ENCODE data around the gene EPN2. TPM values are rescaled to one million over a fixed set of nuclear protein-coding genes. Genes with fewer than 3 reads are reported as not detected.

The EPN2 gene
- polyA plus RNA-seq, 1 of the 3 experiments (the other 2 are of a cell fraction): 38.9 TPM

DNA sequence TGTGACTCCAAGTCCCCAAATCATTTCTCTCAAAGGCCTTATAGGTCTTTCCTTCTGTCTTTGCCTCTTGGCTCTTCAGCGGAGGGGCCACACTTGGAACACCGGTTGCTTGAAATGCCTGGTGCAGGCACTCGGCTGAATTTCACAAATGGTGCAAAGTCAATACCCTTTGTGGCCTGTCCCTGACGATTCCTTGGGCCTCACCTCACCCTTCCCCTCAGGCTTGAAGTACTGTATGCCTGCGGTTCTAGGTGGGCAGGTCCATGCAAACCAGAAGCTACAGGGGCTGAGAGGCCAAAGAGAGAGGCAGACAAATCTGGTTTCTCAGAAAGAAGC is 129.4 kb downstream of the EPN2 start:
- Histone ChIP-seq H3K36me3 (replicated peaks in 1 of 2; ENCODE audit: control insufficient read depth in 1 of 2, insufficient read depth in 2 of 2, low read length in 1 of 2) (no peaks in the 10 kb centered on the region), H3K79me2 (ENCODE audit: insufficient read depth) (peaks cover 5% of the 10 kb centered on the region), H4K20me1 (ENCODE audit: insufficient read depth) (no peaks in the 10 kb centered on the region), H3K9me2 (no peaks in the 10 kb centered on the region), H3K27me3 (ENCODE audit: insufficient read depth) (no peaks in the 10 kb centered on the region), H2AFZ (ENCODE audit: low read depth) (no peak overlapping the region), H3K9me3 (no peaks in the 10 kb centered on the region), H3K9ac (no peak overlapping the region), H3K4me1 (ENCODE audit: control insufficient read depth in 1 of 2, insufficient read depth in 2 of 2, low read depth in 1 of 2, low read length in 1 of 2) (peaks cover 10 to 27% of the 10 kb centered on the region in 2 experiments; a peak in 2 of 4 replicates), H3K27ac (ENCODE audit: low read depth in 2 of 2, low read length in 1 of 2) (no peak overlapping the region), H3K4me3 (ENCODE audit: low read depth in 2 of 2, low read length in 1 of 2) (no peak overlapping the region), H3K4me2 (no peak overlapping the region), H3F3A (replicated peaks; ENCODE audit: insufficient read depth) (no peaks in the 10 kb centered on the region)
- DNase-seq: no peak
- no peak for TF ChIP-seq PBX3 (IDR thresholded peaks at IDR 0.05)
- WGBS (ENCODE audit: low lambda C conversion rate): 87% methylated on average over 4 of the region's 5 CpGs
- CTCF ChIA-PET: interaction anchor here (5.5 to 12.0 kb wide), 2 partner anchors 45 to 80 kb away, joined by 79 to 305 read pairs; partner anchors contain the start of gene RNF112
- POLR2A ChIA-PET: interaction anchor here (3.0 kb wide), 1 partner anchor 11 kb away, joined by 24 read pairs; the partner anchor contains the start of gene MAPK7

DNA sequence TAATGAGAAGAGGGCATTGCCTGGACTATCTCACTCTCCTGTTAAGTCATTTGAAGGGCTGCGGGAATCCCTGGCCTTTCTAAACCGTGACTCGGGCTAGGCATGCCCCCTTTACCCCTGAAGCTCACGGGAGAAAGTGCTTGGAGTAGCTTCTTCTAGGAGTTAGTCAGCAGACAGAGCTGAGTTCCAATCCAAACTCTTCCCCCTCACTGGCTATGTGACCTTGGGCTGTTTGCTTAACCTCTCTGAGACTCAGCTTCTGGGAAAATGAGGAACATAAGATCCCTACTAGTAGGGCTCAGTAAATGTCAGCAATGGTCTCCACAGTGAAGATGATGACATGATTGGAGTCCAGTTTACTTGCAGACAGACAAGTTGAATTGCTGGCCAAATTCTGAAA is 131.1 kb downstream of the EPN2 start:
- ChIA-PET CTCF (interaction anchor here (0.8 to 1.5 kb wide), 2 partner anchors 79 to 398 kb away, joined by 4 to 6 read pairs; no protein-coding TSS in a partner anchor), POLR2A (interaction anchor here (1.7 kb wide), 1 partner anchor 10 kb away, joined by 4 read pairs; the partner anchor contains the start of gene MAPK7)
- H2AFZ ChIP-seq (ENCODE audit: low read depth): no peak overlapping the region
- no peak overlapping the region for H3K9ac ChIP-seq
- H3K36me3 ChIP-seq (replicated peaks in 1 of 2; ENCODE audit: control insufficient read depth in 1 of 2, insufficient read depth in 2 of 2, low read length in 1 of 2): no peaks in the 10 kb centered on the region
- H3K4me3 ChIP-seq (ENCODE audit: low read depth in 2 of 2, low read length in 1 of 2): no peak overlapping the region
- H3K4me2 ChIP-seq: no peak overlapping the region
- H3F3A ChIP-seq (replicated peaks; ENCODE audit: insufficient read depth): no peaks in the 10 kb centered on the region
- peaks cover 6 to 18% of the 10 kb centered on the region in 2 experiments; a peak in 2 of 4 replicates for H3K4me1 ChIP-seq (ENCODE audit: control insufficient read depth in 1 of 2, insufficient read depth in 2 of 2, low read depth in 1 of 2, low read length in 1 of 2)
- H4K20me1 ChIP-seq (ENCODE audit: insufficient read depth): no peaks in the 10 kb centered on the region
- WGBS (ENCODE audit: low lambda C conversion rate): 93% methylated on average over 4 of the region's 4 CpGs
- no peaks in the 10 kb centered on the region for H3K9me3 ChIP-seq
- no peak for DNase-seq
- H3K79me2 ChIP-seq (ENCODE audit: insufficient read depth): no peaks in the 10 kb centered on the region
- no peaks in the 10 kb centered on the region for H3K9me2 ChIP-seq
- no peak for TF ChIP-seq NFIC (IDR thresholded peaks at IDR 0.05; ENCODE audit: borderline replicate concordance)
- TF ChIP-seq, protein P1, sequence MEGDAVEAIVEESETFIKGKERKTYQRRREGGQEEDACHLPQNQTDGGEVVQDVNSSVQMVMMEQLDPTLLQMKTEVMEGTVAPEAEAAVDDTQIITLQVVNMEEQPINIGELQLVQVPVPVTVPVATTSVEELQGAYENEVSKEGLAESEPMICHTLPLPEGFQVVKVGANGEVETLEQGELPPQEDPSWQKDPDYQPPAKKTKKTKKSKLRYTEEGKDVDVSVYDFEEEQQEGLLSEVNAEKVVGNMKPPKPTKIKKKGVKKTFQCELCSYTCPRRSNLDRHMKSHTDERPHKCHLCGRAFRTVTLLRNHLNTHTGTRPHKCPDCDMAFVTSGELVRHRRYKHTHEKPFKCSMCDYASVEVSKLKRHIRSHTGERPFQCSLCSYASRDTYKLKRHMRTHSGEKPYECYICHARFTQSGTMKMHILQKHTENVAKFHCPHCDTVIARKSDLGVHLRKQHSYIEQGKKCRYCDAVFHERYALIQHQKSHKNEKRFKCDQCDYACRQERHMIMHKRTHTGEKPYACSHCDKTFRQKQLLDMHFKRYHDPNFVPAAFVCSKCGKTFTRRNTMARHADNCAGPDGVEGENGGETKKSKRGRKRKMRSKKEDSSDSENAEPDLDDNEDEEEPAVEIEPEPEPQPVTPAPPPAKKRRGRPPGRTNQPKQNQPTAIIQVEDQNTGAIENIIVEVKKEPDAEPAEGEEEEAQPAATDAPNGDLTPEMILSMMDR (IDR thresholded peaks at IDR 0.05): no peak
- no peak for TF ChIP-seq MAX (IDR thresholded peaks at IDR 0.05; ENCODE audit: low read depth)
- no peaks in the 10 kb centered on the region for H3K27me3 ChIP-seq (ENCODE audit: insufficient read depth)
- no peak overlapping the region for H3K27ac ChIP-seq (ENCODE audit: low read depth in 2 of 2, low read length in 1 of 2)

DNA sequence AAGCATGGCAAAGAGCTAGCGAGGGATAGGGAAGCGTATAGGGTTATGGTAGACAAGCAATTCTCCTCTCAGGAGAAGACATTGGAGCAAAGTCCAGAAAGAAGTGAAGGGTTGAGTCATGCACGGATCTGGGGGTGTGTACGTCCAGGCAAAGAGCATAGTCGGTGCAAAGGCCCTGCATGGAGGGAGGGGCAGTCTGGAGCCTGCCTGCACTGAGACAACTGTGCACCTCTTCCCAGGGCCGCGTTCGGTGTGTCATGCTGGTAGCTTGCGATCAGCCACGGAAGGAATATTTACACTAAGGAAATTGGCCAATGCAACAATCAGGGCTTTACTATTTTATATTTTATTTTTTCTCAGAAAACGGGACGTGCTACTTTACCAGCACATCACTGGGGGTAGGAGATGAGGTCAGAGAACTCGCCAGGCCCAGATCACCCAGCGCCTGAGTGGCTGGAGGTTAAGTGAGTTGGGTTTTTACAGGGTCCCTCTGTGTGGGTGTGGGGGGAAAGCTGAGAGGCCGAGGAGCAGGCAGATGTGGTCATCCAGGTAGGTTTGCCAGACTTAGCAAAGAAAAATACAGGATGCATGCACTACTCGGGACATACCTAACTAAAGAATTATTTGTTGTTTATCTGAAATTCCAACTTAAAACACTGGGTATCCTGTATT is 132.1 kb downstream of the EPN2 start:
- Histone ChIP-seq H3K4me2 (no peak overlapping the region), H3K27ac (ENCODE audit: low read depth in 2 of 2, low read length in 1 of 2) (no peak overlapping the region), H3K79me2 (ENCODE audit: insufficient read depth) (no peaks in the 10 kb centered on the region), H3K36me3 (replicated peaks in 1 of 2; ENCODE audit: control insufficient read depth in 1 of 2, insufficient read depth in 2 of 2, low read length in 1 of 2) (no peaks in the 10 kb centered on the region), H3K9me2 (no peaks in the 10 kb centered on the region), H3K9me3 (no peaks in the 10 kb centered on the region), H4K20me1 (ENCODE audit: insufficient read depth) (no peaks in the 10 kb centered on the region), H3K4me1 (ENCODE audit: control insufficient read depth in 1 of 2, insufficient read depth in 2 of 2, low read depth in 1 of 2, low read length in 1 of 2) (peaks cover 5 to 13% of the 10 kb centered on the region in 2 experiments; a peak in 1 of 4 replicates), H2AFZ (ENCODE audit: low read depth) (no peak overlapping the region), H3K27me3 (ENCODE audit: insufficient read depth) (no peaks in the 10 kb centered on the region), H3F3A (replicated peaks; ENCODE audit: insufficient read depth) (peaks cover 7% of the 10 kb centered on the region), H3K4me3 (ENCODE audit: low read depth in 2 of 2, low read length in 1 of 2) (no peak overlapping the region), H3K9ac (no peak overlapping the region)
- 95% methylated on average over 16 of the region's 16 CpGs for WGBS (ENCODE audit: low lambda C conversion rate)
- POLR2A ChIA-PET: interaction anchor here (1.7 kb wide), 1 partner anchor 9 kb away, joined by 4 read pairs; the partner anchor contains the start of gene MAPK7
- CTCF ChIA-PET: interaction anchor here (1.2 to 2.5 kb wide), 3 partner anchors 59 to 397 kb away, joined by 3 to 20 read pairs (median 4); no protein-coding TSS in a partner anchor
- DNase-seq: no peak
- no peak for TF ChIP-seq RFX5 (IDR thresholded peaks at IDR 0.05; ENCODE audit: low read length)
- no peak for TF ChIP-seq SMC3 (IDR thresholded peaks at IDR 0.05; ENCODE audit: low read depth, low read length)
- TF ChIP-seq RXRA (IDR thresholded peaks at IDR 0.05; ENCODE audit: borderline replicate concordance, low read depth): no peak
- TF ChIP-seq JUND (IDR thresholded peaks at IDR 0.05): no peak
- no peak for TF ChIP-seq USF2 (IDR thresholded peaks at IDR 0.05; ENCODE audit: borderline replicate concordance, low read depth, low read length)
- no peak for TF ChIP-seq TEAD4 (IDR thresholded peaks at IDR 0.05; ENCODE audit: borderline replicate concordance, insufficient read depth)
- TF ChIP-seq MXI1 (IDR thresholded peaks at IDR 0.05; ENCODE audit: low read depth, low read length): no peak
- no peak for TF ChIP-seq YY1 (IDR thresholded peaks at IDR 0.05; ENCODE audit: low read depth)
- no peak for TF ChIP-seq TCF12 (IDR thresholded peaks at IDR 0.05)
- no peak for TF ChIP-seq EZH2phosphoT487 (IDR thresholded peaks at IDR 0.05; ENCODE audit: borderline replicate concordance, low read depth)
- TF ChIP-seq TAF1 (IDR thresholded peaks at IDR 0.05; ENCODE audit: borderline replicate concordance, low read depth, low read length): no peak
- no peak for TF ChIP-seq FOXJ3 (CRISPR knock-in tag; IDR thresholded peaks at IDR 0.05)

Data from SK-N-SH (cell line).